A549 (cell line): ENCODE results near the gene CHKA. TPM values are rescaled to one million over a fixed set of nuclear protein-coding genes. Genes with fewer than 3 reads are reported as not detected.

Experiments used
- ATAC-seq, 2 experiments: fragments of 200-7000 bp in 1 of 2; fragments of >200 bp in 1 of 2; cut with Nextera tagmentation in 1 of 2; cut with Tn5 transposase in 1 of 2; 3 replicates each; pipeline versions ENCODE4 v1.8.0 to v1.9.1; 2018 to 2020; ENCODE audit warnings: mild to moderate bottlenecking in 1 of 2, moderate library complexity in 1 of 2
- CTCF ChIA-PET: fragments of 300-600 bp; sonication (Branson Sonifier 250); formaldehyde crosslinking; extraction: SDS; loops from one replicate; lab custom pipeline; 2021; ENCODE audit warnings: antibody characterized with exemption, inconsistent platforms; lab: Yijun Ruan, JAX
- POLR2A ChIA-PET: fragments of 350-600 bp; formaldehyde crosslinking; extraction: SDS; loops from one replicate; lab custom pipeline; 2021; ENCODE audit warnings: antibody characterized with exemption, inconsistent platforms; lab: Yijun Ruan, JAX
- DNase-seq, 2 experiments: peaks; one replicate each; pipeline versions ENCODE4 v3.0.0 to v3.0.0-alpha.2; 2011 to 2016; ENCODE audit warnings: low read depth in 1 of 2, low spot score in 1 of 2
- FAIRE-seq: peaks from 2 replicates; lab custom pipeline; 2011; peaks lifted over from hg19 to GRCh38; lab: Jason Lieb, UNC
- H3K27ac ChIP-seq, 2 experiments: fragments of >200 bp; sonication (Bioruptor Twin); formaldehyde crosslinking; 3 replicates each; pipeline ENCODE4 v1.5.1; 2016 to 2017
- H3K4me1 ChIP-seq: fragments of >200 bp; sonication (Bioruptor Twin); formaldehyde crosslinking; 3 replicates; pipeline ENCODE4 v1.6.1; 2016
- H3K4me2 ChIP-seq: fragments of >200 bp; sonication (Bioruptor Twin); formaldehyde crosslinking; 3 replicates; pipeline ENCODE4 v1.6.1; 2016
- H3K4me3 ChIP-seq: fragments of >200 bp; sonication (Bioruptor Twin); formaldehyde crosslinking; 3 replicates; pipeline ENCODE4 v1.5.1; 2016
- H3K9me3 ChIP-seq: fragments of >200 bp; sonication (Bioruptor Twin); formaldehyde crosslinking; 3 replicates; pipeline ENCODE4 v1.6.1; 2016
- BCL3 ChIP-seq: fragments of >200 bp; sonication (Bioruptor Twin); formaldehyde crosslinking; IDR thresholded peaks from 3 replicates; pipeline ENCODE4 v1.6.1; 2016
- CEBPB ChIP-seq, 2 experiments: fragments of >200 bp in 1 of 2; sonication (Bioruptor Twin) in 1 of 2; formaldehyde crosslinking in 1 of 2; IDR thresholded peaks; 2 replicates each; pipeline ENCODE4 v1.6.1; 2012 to 2016
- CHD2 ChIP-seq: fragments of 150-350 bp; IDR thresholded peaks from 2 replicates; pipeline ENCODE4 v1.6.1; 2014; ENCODE audit warnings: low read length; ENCODE audit not compliant: partially characterized antibody
- EHF ChIP-seq: fragments of 250-450 bp; sonication (Bioruptor Pico); IDR thresholded peaks from 2 replicates; pipeline ENCODE4 v1.5.0; 2020; ENCODE audit warnings: mild to moderate bottlenecking
- EHMT2 ChIP-seq: fragments of 200-600 bp; sonication (generic); IDR thresholded peaks from 2 replicates; pipeline ENCODE4 v1.6.1; 2016; ENCODE audit warnings: antibody characterized with exemption, low read depth, mild to moderate bottlenecking, moderate library complexity
- ESRRA ChIP-seq: fragments of 150-350 bp; IDR thresholded peaks from 2 replicates; pipeline ENCODE4 v1.6.1; 2014; ENCODE audit warnings: mild to moderate bottlenecking, low read length, borderline replicate concordance
- GATA3 ChIP-seq: IDR thresholded peaks from 2 replicates; pipeline ENCODE4 v1.6.1; 2012; ENCODE audit warnings: borderline replicate concordance
- HDAC2 ChIP-seq: fragments of 200-600 bp; sonication (generic); IDR thresholded peaks from 2 replicates; pipeline ENCODE4 v1.6.1; 2016
- HOXB13 ChIP-seq: fragments of 250-450 bp; sonication (Bioruptor Pico); IDR thresholded peaks from 2 replicates; pipeline ENCODE4 v1.5.0; 2020; ENCODE audit warnings: low read depth, mild to moderate bottlenecking, moderate library complexity
- KDM1A ChIP-seq: fragments of 200-600 bp; sonication (generic); IDR thresholded peaks from 2 replicates; pipeline ENCODE4 v1.6.1; 2016; ENCODE audit warnings: low read depth, mild to moderate bottlenecking
- MYC ChIP-seq: IDR thresholded peaks from 2 replicates; pipeline ENCODE4 v1.6.1; 2012; ENCODE audit warnings: mild to moderate bottlenecking, inconsistent platforms, low read length, improper control_type of control experiment, borderline replicate concordance
- PBX3 ChIP-seq: IDR thresholded peaks from 2 replicates; pipeline ENCODE4 v1.6.1; 2012
- POLR2AphosphoS2 ChIP-seq: conservative IDR thresholded peaks from 2 replicates; pipeline ENCODE4 v1.6.1; 2012; ENCODE audit warnings: low read length, improper control_type of control experiment, inconsistent platforms
- RAD21 ChIP-seq, 2 experiments: fragments of >200 bp in 1 of 2; sonication (Bioruptor Twin) in 1 of 2; formaldehyde crosslinking in 1 of 2; IDR thresholded peaks in 1 of 2; conservative IDR thresholded peaks in 1 of 2; 2 replicates in 1 of 2; 3 replicates in 1 of 2; pipeline ENCODE4 v1.6.1; 2012 to 2018; ENCODE audit warnings: inconsistent platforms in 1 of 2
- RARB ChIP-seq: fragments of 250-450 bp; sonication (Bioruptor Pico); IDR thresholded peaks from 2 replicates; pipeline ENCODE4 v1.8.0; 2021; ENCODE audit warnings: mild to moderate bottlenecking, moderate library complexity
- RNF2 ChIP-seq: fragments of 200-600 bp; sonication (generic); IDR thresholded peaks from 2 replicates; pipeline ENCODE4 v1.6.1; 2016; ENCODE audit warnings: low read depth, mild to moderate bottlenecking, antibody characterized with exemption, moderate library complexity, borderline replicate concordance
- TFCP2L1 ChIP-seq: fragments of 250-450 bp; sonication (Bioruptor Pico); IDR thresholded peaks from 2 replicates; pipeline ENCODE4 v1.5.0; 2021; ENCODE audit warnings: mild to moderate bottlenecking
- ZFP36 ChIP-seq: fragments of 450-650 bp; IDR thresholded peaks from 2 replicates; pipeline ENCODE4 v1.6.1; 2014; ENCODE audit warnings: borderline replicate concordance; ENCODE audit not compliant: partially characterized antibody
- WGBS: methylation state at CpG from one replicate; pipeline ENCODE4 v1.1.6; 2017; ENCODE audit errors: missing lambda C conversion rate; 5-methylcytosine and 5-hydroxymethylcytosine counted together
- polyA plus RNA-seq, 4 experiments: library from polyadenylated mRNA; depleted of rRNA in 3 of 4; stranded (reverse); fragments of >200 nt; fragmentation: RNase III in 1 of 4; extraction: RNeasy Plus Mini Kit Qiagen cat#74134 plus additional on column Dnase treatment in 1 of 4; gene quantifications; 2 replicates in 3 of 4; 3 replicates in 1 of 4; pipeline ENCODE4 v1.2.3, GENCODE V29; 2011 to 2017
- TF ChIP-seq, protein P1 (sequence below): fragments of >200 bp; sonication (Bioruptor Twin); formaldehyde crosslinking; IDR thresholded peaks from 3 replicates; pipeline ENCODE4 v1.5.1; 2016
- TF ChIP-seq, protein P2 (sequence below): IDR thresholded peaks from 2 replicates; pipeline ENCODE4 v1.6.1; 2012; ENCODE audit warnings: low read depth, borderline replicate concordance
- TF ChIP-seq, protein P3 (sequence below): fragments of 250-450 bp; sonication (Bioruptor Pico); IDR thresholded peaks from 2 replicates; pipeline ENCODE4 v1.5.0; 2021; ENCODE audit warnings: mild to moderate bottlenecking, moderate library complexity, borderline replicate concordance

CHKA gene
- polyA plus RNA-seq, 2 of the 4 experiments (the other 2 are of a cell fraction): 14.2 to 21.7 TPM

DNA sequence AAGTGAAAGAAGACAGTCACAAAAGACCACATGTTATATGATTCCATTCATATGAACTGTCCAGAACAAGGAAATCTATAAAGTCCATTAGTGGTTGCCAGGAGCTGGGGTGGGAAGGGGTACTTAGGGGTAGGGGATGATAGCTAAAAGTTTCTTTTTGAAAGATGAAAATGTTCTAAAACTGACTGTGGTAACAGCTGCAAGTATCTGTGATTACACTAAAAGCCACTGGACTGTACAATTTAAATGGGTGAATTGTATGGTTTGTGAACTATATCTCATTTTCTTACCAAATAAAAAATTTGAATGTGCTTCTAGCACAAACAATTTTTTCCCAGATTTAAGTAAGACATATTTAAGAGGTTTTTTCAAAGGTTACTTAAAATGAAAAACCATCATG is 22.1 kb downstream of the CHKA start (continued):
- TF ChIP-seq, protein P1, sequence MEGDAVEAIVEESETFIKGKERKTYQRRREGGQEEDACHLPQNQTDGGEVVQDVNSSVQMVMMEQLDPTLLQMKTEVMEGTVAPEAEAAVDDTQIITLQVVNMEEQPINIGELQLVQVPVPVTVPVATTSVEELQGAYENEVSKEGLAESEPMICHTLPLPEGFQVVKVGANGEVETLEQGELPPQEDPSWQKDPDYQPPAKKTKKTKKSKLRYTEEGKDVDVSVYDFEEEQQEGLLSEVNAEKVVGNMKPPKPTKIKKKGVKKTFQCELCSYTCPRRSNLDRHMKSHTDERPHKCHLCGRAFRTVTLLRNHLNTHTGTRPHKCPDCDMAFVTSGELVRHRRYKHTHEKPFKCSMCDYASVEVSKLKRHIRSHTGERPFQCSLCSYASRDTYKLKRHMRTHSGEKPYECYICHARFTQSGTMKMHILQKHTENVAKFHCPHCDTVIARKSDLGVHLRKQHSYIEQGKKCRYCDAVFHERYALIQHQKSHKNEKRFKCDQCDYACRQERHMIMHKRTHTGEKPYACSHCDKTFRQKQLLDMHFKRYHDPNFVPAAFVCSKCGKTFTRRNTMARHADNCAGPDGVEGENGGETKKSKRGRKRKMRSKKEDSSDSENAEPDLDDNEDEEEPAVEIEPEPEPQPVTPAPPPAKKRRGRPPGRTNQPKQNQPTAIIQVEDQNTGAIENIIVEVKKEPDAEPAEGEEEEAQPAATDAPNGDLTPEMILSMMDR: no peak
- TF ChIP-seq CHD2 (no peak), MYC (no peak), EHF (CRISPR knock-in tag) (no peak), EHMT2 (no peak), POLR2AphosphoS2 (no peak), CEBPB (IDR thresholded peaks at IDR 0.05) (no peak)
- TF ChIP-seq, protein P2, sequence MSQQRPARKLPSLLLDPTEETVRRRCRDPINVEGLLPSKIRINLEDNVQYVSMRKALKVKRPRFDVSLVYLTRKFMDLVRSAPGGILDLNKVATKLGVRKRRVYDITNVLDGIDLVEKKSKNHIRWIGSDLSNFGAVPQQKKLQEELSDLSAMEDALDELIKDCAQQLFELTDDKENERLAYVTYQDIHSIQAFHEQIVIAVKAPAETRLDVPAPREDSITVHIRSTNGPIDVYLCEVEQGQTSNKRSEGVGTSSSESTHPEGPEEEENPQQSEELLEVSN: no peak

GRCh38 chr11:68096962-68097361 is 24.2 kb downstream of the CHKA start:
- no peaks in the 10 kb centered on the region for H3K9me3 ChIP-seq
- CTCF ChIA-PET: no interaction called here
- TF ChIP-seq HOXB13 (no peak), ESRRA (no peak), RAD21 (conservative IDR thresholded peaks at IDR 0.05 in 1 of 2, IDR thresholded peaks at IDR 0.05 in 1 of 2) (no peak), PBX3 (no peak), RNF2 (no peak), RARB (CRISPR knock-in tag) (no peak), EHF (CRISPR knock-in tag) (no peak), ZFP36 (no peak), TFCP2L1 (no peak), EHMT2 (no peak), GATA3 (no peak), BCL3 (no peak), HDAC2 (no peak), KDM1A (no peak)
- TF ChIP-seq, protein P3, sequence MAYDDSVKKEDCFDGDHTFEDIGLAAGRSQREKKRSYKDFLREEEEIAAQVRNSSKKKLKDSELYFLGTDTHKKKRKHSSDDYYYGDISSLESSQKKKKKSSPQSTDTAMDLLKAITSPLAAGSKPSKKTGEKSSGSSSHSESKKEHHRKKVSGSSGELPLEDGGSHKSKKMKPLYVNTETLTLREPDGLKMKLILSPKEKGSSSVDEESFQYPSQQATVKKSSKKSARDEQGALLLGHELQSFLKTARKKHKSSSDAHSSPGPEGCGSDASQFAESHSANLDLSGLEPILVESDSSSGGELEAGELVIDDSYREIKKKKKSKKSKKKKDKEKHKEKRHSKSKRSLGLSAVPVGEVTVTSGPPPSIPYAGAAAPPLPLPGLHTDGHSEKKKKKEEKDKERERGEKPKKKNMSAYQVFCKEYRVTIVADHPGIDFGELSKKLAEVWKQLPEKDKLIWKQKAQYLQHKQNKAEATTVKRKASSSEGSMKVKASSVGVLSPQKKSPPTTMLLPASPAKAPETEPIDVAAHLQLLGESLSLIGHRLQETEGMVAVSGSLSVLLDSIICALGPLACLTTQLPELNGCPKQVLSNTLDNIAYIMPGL: no peak
- TF ChIP-seq, all 56 proteins: peak for 0
- Histone ChIP-seq H3K27ac (no peak overlapping the region), H3K4me2 (no peak overlapping the region), H3K4me3 (no peak overlapping the region), H3K4me1 (peaks cover 8% of the 10 kb centered on the region; the same call in 2 of the 3 replicates)
- POLR2A ChIA-PET: no interaction called here
- DNase-seq (no peak), ATAC-seq (no peak), FAIRE-seq (no peak)
- 86% methylated on average over 8 of the region's 8 CpGs for WGBS
